GM13976 (cell line): ENCODE measurements around the gene EIF4G3.

Experiments
- DNase-seq: peaks from one replicate; pipeline ENCODE4 v3.0.0; 2012; ENCODE audit warnings: low spot score
- CTCF ChIP-seq: IDR thresholded peaks from 2 replicates; pipeline ENCODE4 v1.5.1; 2012; ENCODE audit warnings: borderline replicate concordance, mild to moderate bottlenecking; ENCODE audit not compliant: insufficient read depth; ENCODE audit errors: extremely low read depth, missing control alignments, control extremely low read depth
- in situ Hi-C: fragments of 300-500 bp; cut with MboI; formaldehyde crosslinking; loops from one replicate; pipeline ENCODE4 v1.12.0; 2022; ENCODE audit warnings: low sequenced_read_pairs, mixed read lengths, inconsistent platforms; ENCODE audit not compliant: unreplicated experiment

The EIF4G3 gene

GRCh38 chr1:21013510-21013909, 163.2 kb downstream of the EIF4G3 start:
- in situ Hi-C loops: no loop called here
- DNase-seq: no peak
- no peak for TF ChIP-seq CTCF

GRCh38 chr1:21012937-21013336, 163.8 kb downstream of the EIF4G3 start:
- in situ Hi-C loops: no loop called here
- TF ChIP-seq CTCF: no peak
- DNase-seq: no peak

- in situ Hi-C loops: no loop called here
- no peak for TF ChIP-seq CTCF
- no peak for DNase-seq
Observed at GRCh38 chr1:21007876-21008275, 168.8 kb downstream of the EIF4G3 start.

- TF ChIP-seq CTCF: no peak
- no peak for DNase-seq
- in situ Hi-C loops: no loop called here
Observed at GRCh38 chr1:21005466-21006239, 171.0 kb downstream of the EIF4G3 start.

GRCh38 chr1:21003281-21004045, 173.2 kb downstream of the EIF4G3 start:
- in situ Hi-C loops: no loop called here
- no peak for DNase-seq
- no peak for TF ChIP-seq CTCF

GRCh38 chr1:21001042-21001441, 175.7 kb downstream of the EIF4G3 start:
- DNase-seq: no peak
- no peak for TF ChIP-seq CTCF
- in situ Hi-C loops: no loop called here

- no peak for DNase-seq
- in situ Hi-C loops: no loop called here
Observed at GRCh38 chr1:21000245-21000594, 176.5 kb downstream of the EIF4G3 start.

More at GRCh38 chr1:21000245-21000594, 176.5 kb downstream of the EIF4G3 start:
- TF ChIP-seq CTCF: no peak
